Keratinocyte (primary cell): ENCODE measurements around the gene DSCAML1. TPM values are rescaled to one million over a fixed set of nuclear protein-coding genes. Genes with fewer than 3 reads are reported as not detected.

Experiments used
- DNase-seq: peaks from one replicate; pipeline ENCODE4 v3.0.0-alpha.2; 2011; ENCODE audit warnings: low read depth, missing footprints, low spot score
- FAIRE-seq: peaks from 2 replicates; lab custom pipeline; 2011; peaks lifted over from hg19 to GRCh38; lab: Jason Lieb, UNC
- H2AFZ ChIP-seq: 2 replicates; pipeline ENCODE4 v1.6.0; 2012; ENCODE audit warnings: low read length, control low read depth, inconsistent platforms; ENCODE audit not compliant: control insufficient read depth
- H3K27ac ChIP-seq: 2 replicates; pipeline ENCODE4 v1.5.1; 2011; ENCODE audit warnings: low read length; ENCODE audit not compliant: control insufficient read depth, insufficient read depth
- H3K27me3 ChIP-seq: 3 replicates; pipeline ENCODE4 v1.6.0; 2011; ENCODE audit warnings: low read length; ENCODE audit not compliant: control insufficient read depth, insufficient read depth; ENCODE audit errors: extremely low read depth
- H3K36me3 ChIP-seq, 2 experiments: 2 replicates in 1 of 2; 3 replicates in 1 of 2; pipeline ENCODE4 v1.5.1; 2011; ENCODE audit warnings: low read length in 2 of 2, mild to moderate bottlenecking in 1 of 2; ENCODE audit not compliant: control insufficient read depth in 2 of 2, insufficient read depth in 2 of 2; ENCODE audit errors: extremely low read depth in 1 of 2
- H3K4me1 ChIP-seq: 3 replicates; pipeline ENCODE4 v1.5.1; 2011; ENCODE audit warnings: low read length; ENCODE audit not compliant: control insufficient read depth, insufficient read depth; ENCODE audit errors: extremely low read depth
- H3K4me2 ChIP-seq: 3 replicates; pipeline ENCODE4 v1.6.0; 2011; ENCODE audit warnings: low read depth, low read length; ENCODE audit not compliant: control insufficient read depth, insufficient read depth; ENCODE audit errors: extremely low read depth
- H3K4me3 ChIP-seq, 3 experiments: fragments of 200-600 bp in 1 of 3; sonication (generic) in 1 of 3; 2 replicates in 2 of 3; 3 replicates in 1 of 3; pipeline ENCODE4 v1.5.1; 2011 to 2016; ENCODE audit warnings: low read length in 3 of 3, mild to moderate bottlenecking in 3 of 3, control low read depth in 2 of 3, inconsistent platforms in 1 of 3, low read depth in 1 of 3, mixed read lengths in 1 of 3, mixed run types in 1 of 3, moderate library complexity in 1 of 3; ENCODE audit not compliant: control insufficient read depth in 2 of 3, insufficient read depth in 2 of 3; ENCODE audit errors: extremely low read depth in 1 of 3
- H3K79me2 ChIP-seq: 2 replicates; pipeline ENCODE4 v1.6.0; 2012; ENCODE audit warnings: low read length; ENCODE audit not compliant: control insufficient read depth, insufficient read depth
- H3K9ac ChIP-seq: 3 replicates; pipeline ENCODE4 v1.6.0; 2011; ENCODE audit warnings: low read length; ENCODE audit not compliant: control insufficient read depth, insufficient read depth; ENCODE audit errors: extremely low read depth
- H3K9me1 ChIP-seq: 3 replicates; pipeline ENCODE4 v1.6.0; 2011; ENCODE audit warnings: low read length; ENCODE audit not compliant: control insufficient read depth, insufficient read depth; ENCODE audit errors: extremely low read depth
- H3K9me3 ChIP-seq: 2 replicates; pipeline ENCODE4 v1.5.1; 2012; ENCODE audit warnings: low read depth, low read length; ENCODE audit not compliant: control insufficient read depth
- H4K20me1 ChIP-seq: 3 replicates; pipeline ENCODE4 v1.6.0; 2011; ENCODE audit warnings: low read length; ENCODE audit not compliant: control insufficient read depth, insufficient read depth; ENCODE audit errors: extremely low read depth
- EZH2 ChIP-seq: IDR thresholded peaks from one replicate; pipeline ENCODE4 v1.6.1; 2012; ENCODE audit warnings: inconsistent platforms, mild to moderate bottlenecking, low read length, moderate library complexity
- dilution Hi-C: fragments of 300-500 bp; cut with MboI; formaldehyde crosslinking; loops from one replicate; pipeline ENCODE4 v1.7.0; 2020; ENCODE audit warnings: low sequenced_read_pairs; ENCODE audit not compliant: extremely low pct_ligation_motif_present
- polyA plus RNA-seq, 5 experiments: library from polyadenylated mRNA; depleted of rRNA in 3 of 5; stranded (reverse) in 3 of 5; stranded (forward) in 1 of 5; unstranded in 1 of 5; fragments of >200 nt; gene quantifications; 1 replicate in 1 of 5; 2 replicates in 3 of 5; 3 replicates in 1 of 5; pipeline versions ENCODE4 v1.2.1 to v1.2.3, GENCODE V29; 2011 to 2012; ENCODE audit warnings: missing spikeins in 2 of 5, low read depth in 1 of 5, low replicate concordance in 1 of 5
- TF ChIP-seq, protein P1 (sequence below), 3 experiments: IDR thresholded peaks in 1 of 3; conservative IDR thresholded peaks in 1 of 3; optimal IDR thresholded peaks in 1 of 3; 2 replicates in 2 of 3; 3 replicates in 1 of 3; pipeline versions ENCODE3 to v1.5.1; 2011; ENCODE audit warnings: low read length in 3 of 3, mild to moderate bottlenecking in 3 of 3, moderate library complexity in 2 of 3, control low read depth in 1 of 3, inconsistent platforms in 1 of 3; ENCODE audit not compliant: insufficient read depth in 2 of 3; ENCODE audit errors: extremely low read depth in 1 of 3

Gene DSCAML1
- polyA plus RNA-seq, 1 donor (not counting 4 experiments of a cell fraction or from before 2014, with no cell fraction given), result not detected

DNA sequence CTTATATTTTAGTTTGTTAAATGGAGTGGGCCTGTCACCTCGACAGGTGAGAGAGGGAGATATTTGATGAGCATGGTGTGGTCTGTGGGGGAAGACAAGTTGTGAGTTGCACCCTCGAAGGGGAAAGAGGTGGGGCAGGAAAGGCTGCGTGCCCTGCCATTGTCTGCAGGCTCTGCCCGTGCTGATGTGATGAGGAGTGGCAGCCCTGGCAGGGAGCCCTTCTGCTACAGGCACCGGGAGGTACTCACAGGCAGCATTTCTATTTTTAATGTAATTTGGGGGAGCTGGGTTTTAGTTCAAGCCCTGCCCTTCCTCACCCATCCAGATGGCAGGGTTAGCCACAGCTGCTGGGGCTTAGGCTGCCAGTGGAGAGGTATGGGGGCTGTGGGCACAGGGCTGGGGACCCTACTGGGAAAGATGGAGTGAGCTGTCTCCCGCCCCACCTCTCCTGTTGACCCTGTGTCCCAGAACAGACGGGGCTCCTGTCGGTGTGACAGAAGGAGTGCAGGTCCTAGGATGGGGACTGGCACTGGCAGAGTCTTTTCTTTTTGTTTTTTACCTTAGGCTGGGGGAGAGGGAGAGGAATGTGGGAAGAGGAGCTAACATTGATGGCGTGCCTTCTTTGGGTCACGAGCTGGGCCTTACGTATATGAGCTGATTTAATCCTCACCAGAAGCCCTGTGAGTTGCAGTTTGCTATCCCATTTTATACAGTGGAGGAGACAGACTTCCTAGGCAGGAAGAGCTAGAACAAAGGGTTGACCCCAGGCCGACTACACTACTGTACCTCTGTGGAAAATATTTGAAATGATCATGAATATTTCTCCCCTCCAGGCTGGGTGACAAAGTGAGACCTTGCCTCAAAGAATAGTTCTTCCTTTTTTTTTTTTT is 417.8 kb downstream of the DSCAML1 start:
- Histone ChIP-seq H3K9ac (no peak overlapping the region), H3K79me2 (no peaks in the 10 kb centered on the region), H4K20me1 (no peaks in the 10 kb centered on the region), H3K27me3 (no peaks in the 10 kb centered on the region), H2AFZ (no peak overlapping the region), H3K9me3 (no peaks in the 10 kb centered on the region), H3K4me1 (peaks cover 21% of the 10 kb centered on the region), H3K9me1 (no peaks in the 10 kb centered on the region), H3K36me3 (peaks cover 22 to 36% of the 10 kb centered on the region in 2 experiments), H3K4me2 (no peak overlapping the region), H3K27ac (no peak overlapping the region), H3K4me3 (no peak overlapping the region)
- no peak for FAIRE-seq
- no peak for DNase-seq
- dilution Hi-C loops, result no loop called here
- TF ChIP-seq, protein P1, sequence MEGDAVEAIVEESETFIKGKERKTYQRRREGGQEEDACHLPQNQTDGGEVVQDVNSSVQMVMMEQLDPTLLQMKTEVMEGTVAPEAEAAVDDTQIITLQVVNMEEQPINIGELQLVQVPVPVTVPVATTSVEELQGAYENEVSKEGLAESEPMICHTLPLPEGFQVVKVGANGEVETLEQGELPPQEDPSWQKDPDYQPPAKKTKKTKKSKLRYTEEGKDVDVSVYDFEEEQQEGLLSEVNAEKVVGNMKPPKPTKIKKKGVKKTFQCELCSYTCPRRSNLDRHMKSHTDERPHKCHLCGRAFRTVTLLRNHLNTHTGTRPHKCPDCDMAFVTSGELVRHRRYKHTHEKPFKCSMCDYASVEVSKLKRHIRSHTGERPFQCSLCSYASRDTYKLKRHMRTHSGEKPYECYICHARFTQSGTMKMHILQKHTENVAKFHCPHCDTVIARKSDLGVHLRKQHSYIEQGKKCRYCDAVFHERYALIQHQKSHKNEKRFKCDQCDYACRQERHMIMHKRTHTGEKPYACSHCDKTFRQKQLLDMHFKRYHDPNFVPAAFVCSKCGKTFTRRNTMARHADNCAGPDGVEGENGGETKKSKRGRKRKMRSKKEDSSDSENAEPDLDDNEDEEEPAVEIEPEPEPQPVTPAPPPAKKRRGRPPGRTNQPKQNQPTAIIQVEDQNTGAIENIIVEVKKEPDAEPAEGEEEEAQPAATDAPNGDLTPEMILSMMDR (optimal IDR thresholded peaks at IDR 0.05 in 1 of 3, IDR thresholded peaks at IDR 0.05 in 1 of 3, conservative IDR thresholded peaks at IDR 0.05 in 1 of 3; ENCODE audit: extremely low read depth in 1 of 3, insufficient read depth in 2 of 3, low read length in 3 of 3), result no peak
- no peak for TF ChIP-seq EZH2

Other genes with a start within 250 kb of the DSCAML1 start
- gene FXYD2, start 27.5 kb upstream of the DSCAML1 start, polyA plus RNA-seq, result not detected in 3 replicates
- not detected in 3 replicates for gene FXYD6, start 79.4 kb upstream of the DSCAML1 start, polyA plus RNA-seq
- 0.95 to 5.2 TPM (median 1.8 TPM) in 3 replicates for gene TMPRSS13, start 132.2 kb upstream of the DSCAML1 start, polyA plus RNA-seq
- 0.04 to 0.23 TPM (median 0.14 TPM) in 3 replicates for gene IL10RA, start 189.2 kb upstream of the DSCAML1 start, polyA plus RNA-seq